ENCODE results near the gene AHCTF1. TPM values are rescaled to one million over a fixed set of nuclear protein-coding genes. Genes with fewer than 3 reads are reported as not detected.
A peak's percentile ranks its signal among the peaks of the same experiment; 100 is the strongest.
"Not testable (repeated sequence)": the region's sequence is repeated elsewhere in the genome, so short reads cannot be mapped to it uniquely, and the experiment has no call there.

AHCTF1 gene
- total RNA-seq, 1 experiment from 2014 or later: 46.4 TPM

- H3K4me3 Mint-ChIP-seq: no peak overlapping the region
- ChIA-PET CTCF (no interaction called here), POLR2A (no interaction called here)
- H3K27me3 Mint-ChIP-seq (ENCODE audit: low read depth): no peaks in the 10 kb centered on the region
- DNase-seq (ENCODE audit: low spot score) (no peak), ATAC-seq (no peak)
- no peak overlapping the region for H3K27ac Mint-ChIP-seq
- peaks cover 26% of the 10 kb centered on the region for H3K4me1 Mint-ChIP-seq
- TF ChIP-seq ZBTB21 (CRISPR knock-in tag; IDR thresholded peaks at IDR 0.05; ENCODE audit: borderline replicate concordance) (no peak), ATF2 (CRISPR knock-in tag; IDR thresholded peaks at IDR 0.05; ENCODE audit: borderline replicate concordance, low read depth) (no peak)
- peaks cover 9% of the 10 kb centered on the region for H3K9me3 Mint-ChIP-seq
- peaks cover 7% of the 10 kb centered on the region for H3K36me3 Mint-ChIP-seq
These were observed 116.9 kb downstream of the AHCTF1 start for GRCh38 chr1:246814890-246815289.

GRCh38 chr1:246813325-246813724 is 118.4 kb downstream of the AHCTF1 start:
- H3K27ac Mint-ChIP-seq: peak overlapping the region; percentile 87
- not testable (repeated sequence) for DNase-seq (ENCODE audit: low spot score); ATAC-seq; H3K27me3 Mint-ChIP-seq (ENCODE audit: low read depth); H3K4me3 Mint-ChIP-seq
- ChIA-PET CTCF (interaction anchor here (0.6 to 0.7 kb wide), 3 partner anchors 18 to 672 kb away, joined by 3 read pairs; no protein-coding TSS in a partner anchor), POLR2A (interaction anchor here (0.7 kb wide), 1 partner anchor 38 kb away, joined by 3 read pairs; no protein-coding TSS in a partner anchor)
- H3K9me3 Mint-ChIP-seq: peaks cover 21% of the 10 kb centered on the region
- H3K4me1 Mint-ChIP-seq: peaks cover 26% of the 10 kb centered on the region
- H3K36me3 Mint-ChIP-seq: peaks cover 11% of the 10 kb centered on the region

GRCh38 chr1:246811985-246812384 is 119.8 kb downstream of the AHCTF1 start:
- ATAC-seq (no peak), DNase-seq (ENCODE audit: low spot score) (no peak)
- 0 out of 2 replicates have a peak overlapping the region, but pooled peaks have one; percentile 69 for H3K27ac Mint-ChIP-seq
- peaks cover 13% of the 10 kb centered on the region for H3K9me3 Mint-ChIP-seq
- H3K4me1 Mint-ChIP-seq: peaks cover 35% of the 10 kb centered on the region
- peaks cover 6% of the 10 kb centered on the region; the same call in 1 of the 2 replicates for H3K36me3 Mint-ChIP-seq
- no peak overlapping the region for H3K4me3 Mint-ChIP-seq
- ChIA-PET CTCF (no interaction called here), POLR2A (no interaction called here)
- H3K27me3 Mint-ChIP-seq (ENCODE audit: low read depth): no peaks in the 10 kb centered on the region
- TF ChIP-seq MYBL2 (CRISPR knock-in tag; IDR thresholded peaks at IDR 0.05) (no peak), ZNF425 (CRISPR knock-in tag; conservative IDR thresholded peaks at IDR 0.05) (no peak), ARID4B (CRISPR knock-in tag; IDR thresholded peaks at IDR 0.05; ENCODE audit: borderline replicate concordance) (no peak), CTCF (IDR thresholded peaks at IDR 0.05) (no peak), IRF1 (CRISPR knock-in tag; IDR thresholded peaks at IDR 0.05) (no peak), ZNF281 (CRISPR knock-in tag; IDR thresholded peaks at IDR 0.05) (no peak), FOXP1 (CRISPR knock-in tag; IDR thresholded peaks at IDR 0.05; ENCODE audit: borderline replicate concordance) (no peak), HMGXB4 (CRISPR knock-in tag; IDR thresholded peaks at IDR 0.05) (no peak), TP53 (CRISPR knock-in tag; IDR thresholded peaks at IDR 0.05) (no peak), USF2 (CRISPR knock-in tag; IDR thresholded peaks at IDR 0.05) (no peak)

Measured in WTC11 (cell line).